Measurements from ENCODE around the gene SMYD4. TPM values are rescaled to one million over a fixed set of nuclear protein-coding genes. Genes with fewer than 3 reads are reported as not detected.
"Not testable (repeated sequence)": the region's sequence is repeated elsewhere in the genome, so short reads cannot be mapped to it uniquely, and the experiment has no call there.

Gene SMYD4
- total RNA-seq, 1 donor from 2014 or later, result 22.5 TPM

GRCh38 chr17:1865252-1866037, 35.7 kb upstream of the SMYD4 start:
- no peak overlapping the region for H3K4me3 Mint-ChIP-seq
- H3K36me3 Mint-ChIP-seq, result peaks cover 3% of the 10 kb centered on the region
- H3K9me3 Mint-ChIP-seq, result no peaks in the 10 kb centered on the region
- no peaks in the 10 kb centered on the region for H3K27me3 Mint-ChIP-seq
- no peak overlapping the region for H3K27ac Mint-ChIP-seq
- no peak for DNase-seq (ENCODE audit: extremely low spot score, unreplicated experiment)
- TF ChIP-seq, protein P1, sequence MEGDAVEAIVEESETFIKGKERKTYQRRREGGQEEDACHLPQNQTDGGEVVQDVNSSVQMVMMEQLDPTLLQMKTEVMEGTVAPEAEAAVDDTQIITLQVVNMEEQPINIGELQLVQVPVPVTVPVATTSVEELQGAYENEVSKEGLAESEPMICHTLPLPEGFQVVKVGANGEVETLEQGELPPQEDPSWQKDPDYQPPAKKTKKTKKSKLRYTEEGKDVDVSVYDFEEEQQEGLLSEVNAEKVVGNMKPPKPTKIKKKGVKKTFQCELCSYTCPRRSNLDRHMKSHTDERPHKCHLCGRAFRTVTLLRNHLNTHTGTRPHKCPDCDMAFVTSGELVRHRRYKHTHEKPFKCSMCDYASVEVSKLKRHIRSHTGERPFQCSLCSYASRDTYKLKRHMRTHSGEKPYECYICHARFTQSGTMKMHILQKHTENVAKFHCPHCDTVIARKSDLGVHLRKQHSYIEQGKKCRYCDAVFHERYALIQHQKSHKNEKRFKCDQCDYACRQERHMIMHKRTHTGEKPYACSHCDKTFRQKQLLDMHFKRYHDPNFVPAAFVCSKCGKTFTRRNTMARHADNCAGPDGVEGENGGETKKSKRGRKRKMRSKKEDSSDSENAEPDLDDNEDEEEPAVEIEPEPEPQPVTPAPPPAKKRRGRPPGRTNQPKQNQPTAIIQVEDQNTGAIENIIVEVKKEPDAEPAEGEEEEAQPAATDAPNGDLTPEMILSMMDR (conservative IDR thresholded peaks at IDR 0.05), result peak; percentile 71
- H3K4me1 Mint-ChIP-seq (ENCODE audit: unreplicated experiment), result no peaks in the 10 kb centered on the region

GRCh38 chr17:1861391-1862010, 31.8 kb upstream of the SMYD4 start:
- no peak overlapping the region for H3K4me3 Mint-ChIP-seq
- DNase-seq (ENCODE audit: extremely low spot score, unreplicated experiment), result no peak
- no peaks in the 10 kb centered on the region for H3K4me1 Mint-ChIP-seq (ENCODE audit: unreplicated experiment)
- no peaks in the 10 kb centered on the region for H3K27me3 Mint-ChIP-seq
- H3K36me3 Mint-ChIP-seq, result no peaks in the 10 kb centered on the region
- TF ChIP-seq, protein P1 (conservative IDR thresholded peaks at IDR 0.05), result no peak
- H3K27ac Mint-ChIP-seq, result no peak overlapping the region
- H3K9me3 Mint-ChIP-seq, result no peaks in the 10 kb centered on the region

DNA sequence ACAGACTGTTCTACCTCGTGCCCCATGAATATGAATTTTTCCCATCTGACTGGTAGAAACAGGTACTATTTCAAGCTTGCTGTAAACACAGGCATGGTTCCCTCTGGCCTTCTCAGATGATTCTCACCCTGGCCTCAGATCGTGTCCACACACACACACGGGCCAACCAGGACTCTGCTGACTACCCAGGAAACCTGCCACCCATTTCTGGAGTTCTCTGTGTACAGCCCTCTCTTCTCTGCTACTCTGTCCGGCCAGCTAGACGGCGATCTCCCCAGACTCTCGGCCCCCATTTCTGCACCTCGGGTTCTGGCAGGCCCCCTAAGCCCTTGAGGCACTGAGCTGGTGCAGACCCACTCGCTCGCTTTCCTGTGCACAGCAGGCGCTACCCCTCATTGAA, 31.3 kb upstream of the SMYD4 start:
- TF ChIP-seq, protein P1 (conservative IDR thresholded peaks at IDR 0.05), result no peak
- no peak overlapping the region for H3K27ac Mint-ChIP-seq
- no peaks in the 10 kb centered on the region for H3K9me3 Mint-ChIP-seq
- no peak for DNase-seq (ENCODE audit: extremely low spot score, unreplicated experiment)
- no peaks in the 10 kb centered on the region for H3K36me3 Mint-ChIP-seq
- no peaks in the 10 kb centered on the region for H3K4me1 Mint-ChIP-seq (ENCODE audit: unreplicated experiment)
- no peaks in the 10 kb centered on the region for H3K27me3 Mint-ChIP-seq
- no peak overlapping the region for H3K4me3 Mint-ChIP-seq

DNA sequence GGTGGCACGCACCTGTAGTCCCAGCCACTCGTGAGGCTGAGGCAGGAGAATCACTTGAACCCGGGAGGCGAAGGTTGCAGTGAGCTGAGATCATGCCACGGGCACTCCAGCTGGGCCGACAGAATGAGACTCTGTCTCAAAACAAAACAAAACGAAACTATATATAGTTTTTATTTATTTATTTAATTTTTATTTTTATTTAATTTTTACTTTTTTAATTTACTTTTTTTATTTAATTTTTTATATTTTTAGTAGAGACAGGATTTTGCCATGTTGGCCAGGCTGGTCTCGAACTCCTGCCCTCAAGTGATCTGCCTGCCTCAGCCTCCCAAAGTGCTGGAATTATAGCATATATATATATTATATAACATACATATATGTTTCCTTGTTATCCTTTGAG, 26.8 kb upstream of the SMYD4 start:
- not testable (repeated sequence) for H3K27ac Mint-ChIP-seq; DNase-seq (ENCODE audit: extremely low spot score, unreplicated experiment)
- peaks cover 15% of the 10 kb centered on the region for H3K36me3 Mint-ChIP-seq

DNA sequence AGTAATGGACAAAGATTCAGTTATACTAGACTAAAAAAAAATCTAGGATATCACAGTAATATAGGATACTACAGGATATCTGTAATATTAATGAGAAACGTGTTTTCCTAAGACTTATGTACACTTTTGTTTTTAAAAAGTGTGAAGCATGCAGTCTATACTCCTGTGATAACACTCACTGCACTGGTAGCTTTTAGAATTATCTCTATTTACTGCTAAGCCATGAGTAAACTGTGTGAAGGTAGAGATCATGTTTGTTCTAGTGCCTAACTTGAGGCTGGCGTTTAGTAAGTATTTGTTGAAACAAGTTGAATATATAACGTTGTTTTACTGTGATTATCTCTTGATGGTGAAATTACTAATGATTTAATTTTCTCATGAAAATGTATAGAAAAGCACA, 24.0 kb upstream of the SMYD4 start:
- Mint-ChIP-seq H3K9me3 (no peaks in the 10 kb centered on the region), H3K27me3 (no peaks in the 10 kb centered on the region), H3K4me1 (ENCODE audit: unreplicated experiment) (peaks cover 5% of the 10 kb centered on the region), H3K36me3 (peaks cover 19% of the 10 kb centered on the region), H3K27ac (no peak overlapping the region), H3K4me3 (no peak overlapping the region)
- TF ChIP-seq, protein P1 (conservative IDR thresholded peaks at IDR 0.05), result no peak
- DNase-seq (ENCODE audit: extremely low spot score, unreplicated experiment), result no peak

More for the DNA sequence above, 26.8 kb upstream of the SMYD4 start:
- not testable (repeated sequence) for H3K27me3 Mint-ChIP-seq; H3K4me1 Mint-ChIP-seq (ENCODE audit: unreplicated experiment); H3K9me3 Mint-ChIP-seq; H3K4me3 Mint-ChIP-seq

- Mint-ChIP-seq H3K4me1 (ENCODE audit: unreplicated experiment) (peaks cover 5% of the 10 kb centered on the region), H3K27ac (no peak overlapping the region), H3K36me3 (peaks cover 23% of the 10 kb centered on the region), H3K27me3 (no peaks in the 10 kb centered on the region), H3K4me3 (no peak overlapping the region), H3K9me3 (no peaks in the 10 kb centered on the region)
- no peak for DNase-seq (ENCODE audit: extremely low spot score, unreplicated experiment)
- TF ChIP-seq, protein P1 (conservative IDR thresholded peaks at IDR 0.05), result no peak
Measured at GRCh38 chr17:1852327-1852726, 22.6 kb upstream of the SMYD4 start.
